ENCODE data around the gene SREBF2. TPM values are rescaled to one million over a fixed set of nuclear protein-coding genes. Genes with fewer than 3 reads are reported as not detected.

Gene SREBF2
- total RNA-seq, 4 donors from 2014 or later, result 91.1 to 122 (median 96.2) TPM

GRCh38 chr22:41925783-41926460 lies 93.0 kb downstream of the SREBF2 start:
- intact Hi-C loops (cut with DNase I; ENCODE audit: low total_unique reads), result no loop called here
- 8 to 11% methylated on average over 16 to 28 of the region's 48 CpGs for WGBS, 2 donors
- TF ChIP-seq CTCF (IDR thresholded peaks at IDR 0.05) (no peak), POLR2A (IDR thresholded peaks at IDR 0.05) (no peak)
- peak in 1 of 2 donors; percentile 91 for DNase-seq (ENCODE audit: low spot score in 2 of 2)
- no peak overlapping the region for H3K4me3 ChIP-seq (ENCODE audit: low read depth, poor library complexity, severe bottlenecking)

- intact Hi-C loops (cut with DNase I; ENCODE audit: low total_unique reads), result no loop called here
- DNase-seq (ENCODE audit: low spot score in 2 of 2), result no peak
- WGBS, 2 donors, result 84 to 89% methylated on average over 6 of the region's 6 CpGs
- no peak overlapping the region for H3K4me3 ChIP-seq (ENCODE audit: low read depth, poor library complexity, severe bottlenecking)
- TF ChIP-seq POLR2A (IDR thresholded peaks at IDR 0.05) (no peak), CTCF (IDR thresholded peaks at IDR 0.05) (no peak)
These were observed 94.9 kb downstream of the SREBF2 start for GRCh38 chr22:41927813-41928212.

- no peak overlapping the region for H3K4me3 ChIP-seq (ENCODE audit: low read depth, poor library complexity, severe bottlenecking)
- WGBS, 2 donors, result 64 to 83% methylated on average over 11 to 14 of the region's 14 CpGs
- no peak for DNase-seq (ENCODE audit: low spot score in 2 of 2)
- intact Hi-C loops (cut with DNase I; ENCODE audit: low total_unique reads), result no loop called here
- TF ChIP-seq CTCF (IDR thresholded peaks at IDR 0.05), result no peak
- no peak for TF ChIP-seq POLR2A (IDR thresholded peaks at IDR 0.05)
These were observed 95.9 kb downstream of the SREBF2 start for GRCh38 chr22:41928593-41929417.

- intact Hi-C loops (cut with DNase I; ENCODE audit: low total_unique reads), result no loop called here
- TF ChIP-seq CTCF (IDR thresholded peaks at IDR 0.05), result no peak
- TF ChIP-seq POLR2A (IDR thresholded peaks at IDR 0.05), result no peak
- H3K4me3 ChIP-seq (ENCODE audit: low read depth, poor library complexity, severe bottlenecking), result no peak overlapping the region
- WGBS, 2 donors, result 71 to 86% methylated on average over 8 of the region's 8 CpGs
- no peak for DNase-seq (ENCODE audit: low spot score in 2 of 2)
These were observed 96.5 kb downstream of the SREBF2 start for GRCh38 chr22:41929418-41929810.

- TF ChIP-seq CTCF (IDR thresholded peaks at IDR 0.05), result no peak
- no peak for TF ChIP-seq POLR2A (IDR thresholded peaks at IDR 0.05)
- 78 to 86% methylated on average over 10 of the region's 10 CpGs for WGBS, 2 donors
- no peak for DNase-seq (ENCODE audit: low spot score in 2 of 2)
- H3K4me3 ChIP-seq (ENCODE audit: low read depth, poor library complexity, severe bottlenecking), result no peak overlapping the region
- intact Hi-C loops (cut with DNase I; ENCODE audit: low total_unique reads), result no loop called here
These were observed 98.9 kb downstream of the SREBF2 start for GRCh38 chr22:41931701-41932269.

Data from lower leg skin (tissue), 4 donors.